IPS-NIHi7 (cell line): ENCODE results near the gene AUH.
A peak's percentile ranks its signal among the peaks of the same experiment; 100 is the strongest.

Experiments
- DNase-seq: peaks from one replicate; pipeline ENCODE4 v3.0.0; 2012; ENCODE audit warnings: mixed read lengths; ENCODE audit errors: extremely low spot score

The AUH gene

GRCh38 chr9:91338681-91339080 lies 23.0 kb downstream of the AUH start:
- DNase-seq, result no peak

- DNase-seq, result no peak
Observed at GRCh38 chr9:91336786-91337185, 24.9 kb downstream of the AUH start.

GRCh38 chr9:91334053-91334452 lies 27.7 kb downstream of the AUH start:
- DNase-seq, result no peak

GRCh38 chr9:91333551-91333950 lies 28.2 kb downstream of the AUH start:
- DNase-seq, result no peak

- no peak for DNase-seq
Observed at GRCh38 chr9:91332546-91333231, 29.0 kb downstream of the AUH start.

- no peak for DNase-seq
Observed at GRCh38 chr9:91331849-91332248, 29.9 kb downstream of the AUH start.

GRCh38 chr9:91328186-91328585 lies 33.5 kb downstream of the AUH start:
- no peak for DNase-seq

GRCh38 chr9:91321691-91322090 lies 40.0 kb downstream of the AUH start:
- DNase-seq, result no peak

- DNase-seq, result no peak
Observed at GRCh38 chr9:91320299-91320698, 41.4 kb downstream of the AUH start.

- no peak for DNase-seq
Observed at GRCh38 chr9:91316093-91316492, 45.6 kb downstream of the AUH start.

GRCh38 chr9:91315191-91315590 lies 46.5 kb downstream of the AUH start:
- DNase-seq, result peak; percentile 40

- DNase-seq, result no peak
Observed at GRCh38 chr9:91312717-91313325, 48.9 kb downstream of the AUH start.

- DNase-seq, result no peak
Observed at GRCh38 chr9:91310037-91310436, 51.7 kb downstream of the AUH start.

GRCh38 chr9:91308191-91308590 lies 53.5 kb downstream of the AUH start:
- DNase-seq, result no peak

- DNase-seq, result no peak
Observed at GRCh38 chr9:91307279-91307678, 54.4 kb downstream of the AUH start.

- DNase-seq, result no peak
Observed at GRCh38 chr9:91306296-91306630, 55.5 kb downstream of the AUH start.

- DNase-seq, result no peak
Observed at GRCh38 chr9:91305596-91306295, 56.0 kb downstream of the AUH start.

- DNase-seq, result peak; percentile 20
Observed at GRCh38 chr9:91303741-91304415, 57.8 kb downstream of the AUH start.

GRCh38 chr9:91302831-91303230 lies 58.9 kb downstream of the AUH start:
- DNase-seq, result no peak

GRCh38 chr9:91301161-91301560 lies 60.6 kb downstream of the AUH start:
- no peak for DNase-seq

- DNase-seq, result no peak
Observed at GRCh38 chr9:91298311-91298710, 63.4 kb downstream of the AUH start.

- no peak for DNase-seq
Observed at GRCh38 chr9:91297306-91297705, 64.4 kb downstream of the AUH start.

GRCh38 chr9:91296354-91296753 lies 65.4 kb downstream of the AUH start:
- no peak for DNase-seq
